ENCODE measurements around the gene TRAIP. TPM values are rescaled to one million over a fixed set of nuclear protein-coding genes. Genes with fewer than 3 reads are reported as not detected.

The TRAIP gene
- total and polyA plus RNA-seq, 12 donors = 0.60 to 6.9 (median 2.2) TPM

- peak overlapping the region in 2 of 5 donors; percentile 83 to 87 for H3K27ac ChIP-seq
- no peak for TF ChIP-seq POLR2A (IDR thresholded peaks at IDR 0.05)
- H3K36me3 ChIP-seq (replicated peaks in 1 of 2) = peaks cover 0 to 27% of the 10 kb centered on the region in 2 donors
- intact Hi-C loops (cut with DNase I) = loop anchor here in 1 of 2 donors (10.0 kb wide), 1 partner anchor 98 kb away; the partner anchor contains the start of gene MST1R
- H3K4me3 ChIP-seq = no peak overlapping the region
- DNase-seq = no peak
- no peaks in the 10 kb centered on the region for H3K9me3 ChIP-seq (replicated peaks in 1 of 3)
- H3K4me1 ChIP-seq (replicated peaks in 1 of 2) = peaks cover 7 to 45% of the 10 kb centered on the region in 2 donors
- no peaks in the 10 kb centered on the region for H3K27me3 ChIP-seq
- 44 to 72% (median 59%) methylated on average over 1 to 2 of the region's 2 CpGs for WGBS, 4 donors
Measured at GRCh38 chr3:49806850-49807249, 49.5 kb downstream of the TRAIP start.

- peak in 6 of 7 donors; percentile 40 to 77 (median 46) for DNase-seq
Measured at GRCh38 chr3:49805897-49806701, 50.3 kb downstream of the TRAIP start.

GRCh38 chr3:49805367-49805782 lies 51.0 kb downstream of the TRAIP start:
- Histone ChIP-seq H3K36me3 (replicated peaks in 1 of 2) (peaks cover 0 to 15% of the 10 kb centered on the region in 2 donors), H3K27me3 (no peaks in the 10 kb centered on the region), H3K27ac (peak overlapping the region; percentile 21 to 87 (median 43)), H3K4me3 (no peak overlapping the region), H3K9me3 (replicated peaks in 1 of 3) (no peaks in the 10 kb centered on the region), H3K4me1 (replicated peaks in 1 of 2) (peaks cover 7 to 45% of the 10 kb centered on the region in 2 donors)
- 39 to 70% (median 52%) methylated on average over 1 to 3 of the region's 3 CpGs for WGBS, 4 donors
- DNase-seq = peak; percentile 56 to 87 (median 61)
- intact Hi-C loops (cut with DNase I) = loop anchor here in 1 of 2 donors (10.0 kb wide), 1 partner anchor 99 kb away; the partner anchor contains the start of gene MST1R
- TF ChIP-seq CTCF (IDR thresholded peaks at IDR 0.05) (no peak), POLR2A (IDR thresholded peaks at IDR 0.05) (no peak)

More at GRCh38 chr3:49805897-49806701, 50.3 kb downstream of the TRAIP start:
- Histone ChIP-seq H3K9me3 (replicated peaks in 1 of 3) (no peaks in the 10 kb centered on the region), H3K36me3 (replicated peaks in 1 of 2) (peaks cover 0 to 20% of the 10 kb centered on the region in 2 donors), H3K27me3 (no peaks in the 10 kb centered on the region), H3K27ac (peak overlapping the region; percentile 21 to 87 (median 43)), H3K4me3 (no peak overlapping the region), H3K4me1 (replicated peaks in 1 of 2) (peaks cover 7 to 45% of the 10 kb centered on the region in 2 donors)
- WGBS, 4 donors = 44 to 56% (median 55%) methylated on average over 8 to 11 of the region's 11 CpGs
- intact Hi-C loops (cut with DNase I) = loop anchor here in 1 of 2 donors (10.0 kb wide), 1 partner anchor 99 kb away; the partner anchor contains the start of gene MST1R
- no peak for TF ChIP-seq POLR2A (IDR thresholded peaks at IDR 0.05)
- TF ChIP-seq CTCF (IDR thresholded peaks at IDR 0.05) = no peak

GRCh38 chr3:49804141-49805041 lies 52.0 kb downstream of the TRAIP start:
- Histone ChIP-seq H3K9me3 (replicated peaks in 1 of 3) (no peaks in the 10 kb centered on the region), H3K4me3 (peak overlapping the region in 1 of 4 donors; percentile 66), H3K36me3 (replicated peaks in 1 of 2) (peaks cover 0 to 5% of the 10 kb centered on the region in 2 donors), H3K4me1 (replicated peaks in 1 of 2) (peaks cover 7 to 45% of the 10 kb centered on the region in 2 donors), H3K27me3 (no peaks in the 10 kb centered on the region), H3K27ac (peak overlapping the region in 4 of 5 donors; percentile 13 to 87 (median 72))
- WGBS, 4 donors = 55 to 68% (median 59%) methylated on average over 3 to 26 of the region's 26 CpGs
- TF ChIP-seq CTCF (IDR thresholded peaks at IDR 0.05) = no peak
- no peak for TF ChIP-seq POLR2A (IDR thresholded peaks at IDR 0.05)
- DNase-seq = peak in 1 of 7 donors; percentile 37
- intact Hi-C loops (cut with DNase I) = loop anchor here in 1 of 2 donors (10.0 kb wide), 1 partner anchor 100 kb away; the partner anchor contains the start of gene MST1R
